B cell (primary cell): Measurements from ENCODE around the gene PLK3. TPM values are rescaled to one million over a fixed set of nuclear protein-coding genes. Genes with fewer than 3 reads are reported as not detected.

Source experiments
- ATAC-seq: fragments of 200-7000 bp; cut with Tn5 transposase; one replicate; pipeline ENCODE4 v1.10.0; 2021; ENCODE audit warnings: low read depth, mild to moderate bottlenecking, moderate number of reproducible peaks, moderate library complexity
- CTCF ChIA-PET: fragments of 350-600 bp; sonication (Branson Sonifier 250); formaldehyde crosslinking; loops from one replicate; lab custom pipeline; 2021; ENCODE audit warnings: antibody characterized with exemption, inconsistent platforms; lab: Charles Lee
- POLR2A ChIA-PET: fragments of 350-600 bp; sonication (Branson Sonifier 250); formaldehyde crosslinking; loops from one replicate; lab custom pipeline; 2021; ENCODE audit warnings: antibody characterized with exemption; lab: Charles Lee
- DNase-seq: peaks from one replicate; pipeline ENCODE4 v3.0.0; 2013
- H2AFZ ChIP-seq: 2 replicates; pipeline ENCODE4 v1.6.1; 2012; ENCODE audit warnings: mild to moderate bottlenecking, low read depth, low read length; ENCODE audit not compliant: insufficient read depth, poor library complexity, severe bottlenecking
- H3K27ac ChIP-seq, 2 donors: 1 replicate in 1 of 2; 2 replicates in 1 of 2; pipeline ENCODE4 v1.5.1; 2012 to 2013; ENCODE audit warnings: low read length in 2 of 2, mild to moderate bottlenecking in 2 of 2, moderate library complexity in 1 of 2
- H3K27me3 ChIP-seq, 4 experiments: fragments of 200-600 bp in 1 of 4; sonication (generic) in 1 of 4; replicated peaks in 1 of 4; 1 replicate in 2 of 4; 2 replicates in 2 of 4; pipeline versions ENCODE4 v1.6.1 to v1.7.0; 2013 to 2016; ENCODE audit warnings: low read length in 3 of 4, mild to moderate bottlenecking in 2 of 4, mixed read lengths in 1 of 4, moderate library complexity in 1 of 4; ENCODE audit not compliant: insufficient read depth in 4 of 4, control insufficient read depth in 3 of 4; ENCODE audit errors: control extremely low read depth in 1 of 4
- H3K36me3 ChIP-seq, 2 experiments: replicated peaks in 1 of 2; 1 replicate in 1 of 2; 2 replicates in 1 of 2; pipeline versions ENCODE4 v1.6.1 to v1.7.1; 2013; ENCODE audit warnings: low read length in 1 of 2; ENCODE audit not compliant: insufficient read depth in 2 of 2, control insufficient read depth in 1 of 2; ENCODE audit errors: control extremely low read depth in 1 of 2, extremely low read depth in 1 of 2
- H3K4me1 ChIP-seq, 2 donors: fragments of 200-600 bp in 1 of 2; sonication (generic) in 1 of 2; 1 replicate in 1 of 2; 2 replicates in 1 of 2; pipeline versions ENCODE4 v1.5.1 to v1.6.1; 2013 to 2017; ENCODE audit warnings: low read length in 2 of 2; ENCODE audit not compliant: control insufficient read depth in 2 of 2, insufficient read depth in 2 of 2
- H3K4me2 ChIP-seq: replicated peaks from 2 replicates; pipeline ENCODE3; 2012; ENCODE audit warnings: mild to moderate bottlenecking, low read depth, low read length; ENCODE audit not compliant: poor library complexity, severe bottlenecking
- H3K4me3 ChIP-seq, 5 experiments: fragments of 200-600 bp in 1 of 5; sonication (generic) in 1 of 5; 1 replicate in 3 of 5; 2 replicates in 2 of 5; pipeline versions ENCODE4 v1.5.1 to v1.7.0; 2011 to 2016; ENCODE audit warnings: low read length in 4 of 5, mild to moderate bottlenecking in 4 of 5, low read depth in 2 of 5, control low read depth in 1 of 5, moderate library complexity in 1 of 5; ENCODE audit not compliant: insufficient read depth in 1 of 5; ENCODE audit errors: control extremely low read depth in 1 of 5, extremely low read depth in 1 of 5
- H3K79me2 ChIP-seq: fragments of 200-600 bp; sonication (generic); one replicate; pipeline ENCODE4 v1.6.0; 2016; ENCODE audit warnings: low read length; ENCODE audit not compliant: control insufficient read depth, insufficient read depth
- H3K9ac ChIP-seq: fragments of 200-600 bp; sonication (generic); 2 replicates; pipeline ENCODE4 v1.6.1; 2017; ENCODE audit warnings: mild to moderate bottlenecking, low read length, moderate library complexity
- H3K9me3 ChIP-seq, 3 donors: one replicate each; pipeline versions ENCODE4 v1.6.1 to v1.7.1; 2013; ENCODE audit warnings: low read length in 2 of 3; ENCODE audit not compliant: control insufficient read depth in 2 of 3, insufficient read depth in 1 of 3; ENCODE audit errors: control extremely low read depth in 1 of 3
- H4K20me1 ChIP-seq: 2 replicates; pipeline ENCODE4 v1.6.0; 2012; ENCODE audit warnings: mild to moderate bottlenecking, low read length; ENCODE audit not compliant: insufficient read depth, control insufficient read depth, poor library complexity, severe bottlenecking
- H3K27ac Mint-ChIP-seq: one replicate; pipeline ENCODE4 v1.8.0; 2021; ENCODE audit warnings: mixed read lengths
- H3K27me3 Mint-ChIP-seq: one replicate; pipeline ENCODE4 v1.8.0; 2021; ENCODE audit warnings: mixed read lengths
- H3K4me1 Mint-ChIP-seq: one replicate; pipeline ENCODE4 v1.8.0; 2021; ENCODE audit warnings: mixed read lengths
- H3K4me3 Mint-ChIP-seq: one replicate; pipeline ENCODE4 v1.8.0; 2021; ENCODE audit warnings: mixed read lengths
- H3K9me3 Mint-ChIP-seq: one replicate; pipeline ENCODE4 v1.8.0; 2022; ENCODE audit warnings: mixed read lengths; ENCODE audit not compliant: insufficient read depth
- EZH2 ChIP-seq: IDR thresholded peaks from 2 replicates; pipeline ENCODE4 v1.6.1; 2012; ENCODE audit warnings: borderline replicate concordance, low read depth, mild to moderate bottlenecking, moderate library complexity, low read length; ENCODE audit not compliant: insufficient read depth, poor library complexity, severe bottlenecking
- WGBS: methylation state at CpG from one replicate; pipeline ENCODE4 v1.1.5; 2013; ENCODE audit warnings: missing lambda C conversion rate; ENCODE audit not compliant: insufficient coverage; 5-methylcytosine and 5-hydroxymethylcytosine counted together
- intact Hi-C: fragments of 100-400 bp; cut with micrococcal nuclease; formaldehyde crosslinking; loops from one replicate; pipeline ENCODE4 v1.10.0; 2022
- polyA plus RNA-seq: library from polyadenylated mRNA; depleted of rRNA; stranded (reverse); fragments of >200 nt; gene quantifications from 2 replicates; pipeline ENCODE4 v1.2.3, GENCODE V29; 2012
- total RNA-seq, 2 donors: library from RNA; stranded (reverse); fragments of 120-200 nt in 1 of 2; gene quantifications; 1 replicate in 1 of 2; 2 replicates in 1 of 2; pipeline versions ENCODE4 v1.2.3 to v1.2.4, GENCODE V29; 2013 to 2022
- TF ChIP-seq, protein P1 (sequence below): fragments of 200-600 bp; IDR thresholded peaks from one replicate; pipeline ENCODE4 v1.8.0; 2022; ENCODE audit warnings: antibody characterized with exemption, mild to moderate bottlenecking

PLK3 gene
- total and polyA plus RNA-seq, 2 donors (not counting 1 experiment from before 2014, with no cell fraction given): 35.9 to 93.5 TPM

GRCh38 chr1:44787506-44787905 lies 12.7 kb upstream of the PLK3 start:
- Mint-ChIP-seq H3K4me1 (peaks cover 29% of the 10 kb centered on the region), H3K27me3 (no peaks in the 10 kb centered on the region), H3K4me3 (no peak overlapping the region), H3K27ac (no peak overlapping the region), H3K9me3 (no peaks in the 10 kb centered on the region)
- H3K27ac ChIP-seq: no peak overlapping the region
- H3K79me2 ChIP-seq: no peaks in the 10 kb centered on the region
- H3K27me3 ChIP-seq: no peaks in the 10 kb centered on the region
- ATAC-seq (no peak), DNase-seq (no peak)
- peaks cover 25 to 34% of the 10 kb centered on the region in 2 donors for H3K4me1 ChIP-seq
- TF ChIP-seq EZH2: no peak
- TF ChIP-seq, protein P1, sequence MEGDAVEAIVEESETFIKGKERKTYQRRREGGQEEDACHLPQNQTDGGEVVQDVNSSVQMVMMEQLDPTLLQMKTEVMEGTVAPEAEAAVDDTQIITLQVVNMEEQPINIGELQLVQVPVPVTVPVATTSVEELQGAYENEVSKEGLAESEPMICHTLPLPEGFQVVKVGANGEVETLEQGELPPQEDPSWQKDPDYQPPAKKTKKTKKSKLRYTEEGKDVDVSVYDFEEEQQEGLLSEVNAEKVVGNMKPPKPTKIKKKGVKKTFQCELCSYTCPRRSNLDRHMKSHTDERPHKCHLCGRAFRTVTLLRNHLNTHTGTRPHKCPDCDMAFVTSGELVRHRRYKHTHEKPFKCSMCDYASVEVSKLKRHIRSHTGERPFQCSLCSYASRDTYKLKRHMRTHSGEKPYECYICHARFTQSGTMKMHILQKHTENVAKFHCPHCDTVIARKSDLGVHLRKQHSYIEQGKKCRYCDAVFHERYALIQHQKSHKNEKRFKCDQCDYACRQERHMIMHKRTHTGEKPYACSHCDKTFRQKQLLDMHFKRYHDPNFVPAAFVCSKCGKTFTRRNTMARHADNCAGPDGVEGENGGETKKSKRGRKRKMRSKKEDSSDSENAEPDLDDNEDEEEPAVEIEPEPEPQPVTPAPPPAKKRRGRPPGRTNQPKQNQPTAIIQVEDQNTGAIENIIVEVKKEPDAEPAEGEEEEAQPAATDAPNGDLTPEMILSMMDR: no peak
- H4K20me1 ChIP-seq: no peaks in the 10 kb centered on the region
- POLR2A ChIA-PET: interaction anchor here (0.6 to 2.8 kb wide), 6 partner anchors 17 to 224 kb away, joined by 3 to 12 read pairs (median 6); partner anchors contain the start of gene UROD
- H3K4me2 ChIP-seq: no peak overlapping the region
- CTCF ChIA-PET: interaction anchor here (0.6 to 5.5 kb wide), 11 partner anchors 12 to 713 kb away, joined by 3 to 44 read pairs (median 4); partner anchors contain the start of genes CCDC163, HECTD3, MMACHC and MUTYH
- H3K4me3 ChIP-seq: no peak overlapping the region
- H3K9me3 ChIP-seq: no peaks in the 10 kb centered on the region
- no peak overlapping the region for H3K9ac ChIP-seq
- 97% methylated on average over 5 of the region's 10 CpGs for WGBS
- intact Hi-C loops: loop anchor here (2.0 to 5.0 kb wide), 4 partner anchors 13 to 900 kb away; partner anchors contain the start of genes EIF2B3, GPBP1L1, PLK3 and TMEM69
- no peak overlapping the region for H2AFZ ChIP-seq
- H3K36me3 ChIP-seq: no peaks in the 10 kb centered on the region
